ENCODE results near the gene PAWR.
"Not testable (repeated sequence)": the region's sequence is repeated elsewhere in the genome, so short reads cannot be mapped to it uniquely, and the experiment has no call there.

Gene PAWR

DNA sequence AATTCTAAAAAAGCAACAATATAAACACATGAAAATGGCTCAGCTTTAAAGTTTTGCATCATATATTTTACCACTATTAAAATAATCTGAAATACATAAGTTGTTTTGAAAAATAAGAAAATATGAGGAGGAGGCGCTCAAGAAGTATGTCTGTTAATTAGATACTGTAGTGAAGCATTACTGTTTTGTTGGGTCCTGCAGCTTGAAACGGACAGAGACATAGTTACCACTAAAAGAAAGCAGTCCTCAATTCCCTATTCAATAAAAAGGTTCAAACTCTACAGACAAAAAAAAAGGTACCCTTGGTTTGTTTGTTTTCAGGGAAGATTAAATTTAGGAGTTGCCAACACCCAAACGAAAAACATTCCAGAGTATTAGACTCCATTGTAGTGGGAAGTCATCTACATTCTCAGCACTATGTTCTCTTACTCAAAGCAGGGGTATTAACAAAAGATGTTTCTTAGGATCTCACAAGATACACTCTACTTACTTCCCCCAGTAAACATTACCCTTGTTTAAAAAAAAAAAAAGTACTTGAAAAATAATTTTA is 3.0 kb downstream of the PAWR start:
- FAIRE-seq (no peak), DNase-seq (ENCODE audit: low spot score) (no peak)

DNA sequence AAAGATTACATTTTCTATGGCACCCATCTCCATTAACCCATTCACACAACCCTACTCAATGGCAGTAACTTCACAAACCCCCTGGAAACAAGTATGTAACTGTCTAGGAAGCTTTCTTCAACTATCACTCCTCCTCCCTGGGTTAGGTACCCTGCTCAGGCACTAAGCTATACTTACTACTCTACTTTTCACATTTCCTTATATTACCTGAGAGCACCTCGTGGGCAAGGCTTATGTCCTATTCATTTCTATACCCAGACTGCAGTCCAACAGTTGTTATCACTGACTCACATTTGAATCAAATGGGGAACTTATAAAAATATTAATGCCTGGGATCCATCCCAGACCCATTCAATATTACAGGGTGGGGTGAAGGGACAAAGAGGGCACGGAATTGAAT is 4.6 kb downstream of the PAWR start:
- FAIRE-seq (no peak), DNase-seq (ENCODE audit: low spot score) (no peak)

DNA sequence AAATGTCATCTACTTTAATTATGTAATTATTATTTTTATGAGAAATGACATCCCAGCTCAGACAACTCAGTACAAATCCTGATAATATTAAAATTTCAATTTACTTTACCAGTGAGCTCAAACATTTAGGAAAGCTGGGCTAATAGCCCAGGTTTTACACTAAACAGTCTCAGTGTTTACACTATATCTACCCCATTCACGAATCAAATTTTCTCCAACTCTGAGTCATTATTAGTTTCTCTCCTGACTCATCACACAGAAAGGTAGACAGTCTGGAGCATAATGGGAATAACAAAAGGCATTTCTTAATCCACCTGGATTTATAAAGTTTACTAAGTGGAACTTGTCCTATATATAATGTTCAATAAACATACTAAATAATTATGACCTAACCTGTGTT is 5.7 kb downstream of the PAWR start:
- DNase-seq (ENCODE audit: low spot score), result peak; percentile 38
- no peak for FAIRE-seq

DNA sequence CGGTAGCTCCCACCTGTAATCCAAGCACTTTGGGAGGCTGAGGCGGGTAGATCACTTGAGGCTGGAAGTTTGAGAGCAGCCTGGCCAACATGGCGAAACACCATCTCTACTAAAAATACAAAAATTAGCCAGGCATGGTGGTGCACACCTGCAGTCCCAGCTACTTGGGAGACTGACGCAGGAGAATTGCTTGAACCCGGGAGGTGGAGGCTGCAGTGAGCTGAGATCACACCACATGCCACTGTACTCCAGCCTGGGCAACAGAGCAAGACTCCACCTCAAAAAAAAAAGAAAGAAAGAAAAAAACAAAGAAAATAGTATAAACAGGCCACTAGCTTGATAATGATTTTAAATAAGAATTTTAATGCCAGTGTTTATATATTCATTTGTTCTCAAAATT is 6.4 kb downstream of the PAWR start:
- DNase-seq (ENCODE audit: low spot score); FAIRE-seq: not testable (repeated sequence)

DNA sequence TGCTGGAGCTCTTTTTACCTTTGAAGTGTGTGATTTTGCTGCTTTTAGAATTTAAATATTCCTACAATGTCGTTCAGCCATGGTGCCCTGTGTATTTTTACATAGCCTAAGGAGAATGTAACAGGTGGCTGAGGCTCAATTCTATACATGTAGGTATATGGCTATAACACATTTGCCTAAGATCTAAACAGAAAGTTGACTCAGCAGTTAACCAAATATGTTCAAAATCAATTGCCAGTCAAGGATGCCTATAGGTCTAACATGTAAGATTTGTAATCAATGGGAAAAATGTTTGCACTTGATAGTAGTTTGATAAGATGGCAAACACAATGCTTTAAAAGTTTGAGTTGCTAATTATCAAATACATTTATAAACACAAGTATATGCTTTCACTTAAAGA is 8.2 kb downstream of the PAWR start:
- DNase-seq (ENCODE audit: low spot score) (no peak), FAIRE-seq (no peak)

DNA sequence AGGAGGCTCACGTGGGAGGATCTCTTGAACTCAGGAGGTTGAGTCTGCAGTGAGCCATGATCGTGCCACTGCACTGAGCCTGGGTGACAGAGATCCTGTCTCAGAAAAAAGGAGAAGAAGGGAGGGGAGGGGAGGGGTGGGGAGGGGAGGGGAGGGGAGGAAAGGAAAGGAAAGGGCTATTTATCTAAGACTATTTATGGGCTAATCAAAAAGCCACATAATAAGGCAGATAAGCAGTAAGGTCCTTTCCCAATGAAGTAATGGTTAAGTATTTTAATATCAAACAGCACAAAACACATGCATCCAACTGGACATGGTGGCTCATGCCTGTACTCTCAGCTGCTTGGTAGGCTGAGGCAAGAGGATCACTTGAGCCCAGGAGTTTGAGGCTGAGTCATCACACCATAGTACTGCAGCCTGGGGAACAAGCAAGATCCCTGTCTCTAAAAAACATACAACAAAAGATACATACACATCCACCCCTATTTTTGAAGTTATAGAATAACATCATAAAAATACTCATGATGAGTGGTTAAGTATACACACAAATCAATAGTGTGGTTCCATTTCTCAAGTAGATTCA is 9.7 kb downstream of the PAWR start:
- FAIRE-seq, result no peak
- DNase-seq (ENCODE audit: low spot score), result no peak

DNA sequence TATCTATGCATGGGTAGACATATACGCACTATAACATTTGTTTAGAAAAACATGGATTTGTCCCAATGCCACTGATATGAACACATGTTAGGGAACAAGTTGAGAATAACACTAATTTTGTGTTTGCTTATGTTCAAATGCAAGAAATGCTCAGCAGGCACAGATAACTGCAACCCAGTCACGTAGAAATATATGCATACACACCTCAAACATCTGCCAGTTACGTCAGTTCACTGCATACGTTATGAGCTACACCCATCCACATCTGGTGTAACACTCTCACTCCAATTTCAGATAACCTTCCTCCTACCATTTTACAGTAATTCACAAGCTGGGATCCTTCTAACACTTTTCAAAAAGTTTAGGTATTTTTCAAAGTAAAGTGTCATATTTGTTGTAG is 10.7 kb downstream of the PAWR start:
- FAIRE-seq (no peak), DNase-seq (ENCODE audit: low spot score) (no peak)

DNA sequence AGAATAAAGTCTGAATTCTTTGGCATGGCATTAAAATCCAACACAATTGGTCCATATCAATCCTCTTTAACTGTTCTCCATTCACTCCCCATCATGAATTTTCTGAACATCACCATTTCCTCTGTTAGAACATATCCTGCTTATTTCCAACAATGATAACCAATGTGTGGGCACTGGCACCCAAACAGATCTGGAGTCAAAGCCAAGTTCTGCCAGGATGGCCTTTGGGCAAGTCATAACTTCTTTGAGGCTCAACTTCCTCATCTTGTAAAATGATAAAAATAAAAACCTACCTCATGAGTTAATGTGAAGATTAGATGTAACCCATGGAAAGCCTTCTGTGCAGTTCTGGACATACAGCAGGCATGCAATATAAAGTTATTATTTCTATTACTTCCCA is 12.5 kb downstream of the PAWR start:
- no peak for DNase-seq (ENCODE audit: low spot score)
- FAIRE-seq, result no peak

DNA sequence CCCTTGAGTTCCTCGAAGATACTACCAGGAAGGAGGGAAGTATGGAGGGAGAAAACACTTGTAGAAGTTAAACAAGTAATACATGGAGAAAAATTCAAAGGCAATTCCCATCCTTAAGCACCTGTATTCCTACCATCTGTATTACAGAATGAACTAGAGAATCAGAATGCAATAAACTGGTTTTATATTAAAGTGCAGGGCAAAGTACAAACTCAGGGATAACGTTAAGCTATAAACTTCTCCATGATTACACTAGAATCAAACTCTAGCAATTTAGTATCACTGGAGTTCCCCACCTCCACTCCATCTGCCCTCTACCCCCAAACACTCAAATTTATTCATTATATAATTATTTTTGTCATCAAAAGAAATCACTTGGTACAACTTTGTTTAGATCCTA is 13.1 kb downstream of the PAWR start:
- DNase-seq (ENCODE audit: low spot score), result no peak

DNA sequence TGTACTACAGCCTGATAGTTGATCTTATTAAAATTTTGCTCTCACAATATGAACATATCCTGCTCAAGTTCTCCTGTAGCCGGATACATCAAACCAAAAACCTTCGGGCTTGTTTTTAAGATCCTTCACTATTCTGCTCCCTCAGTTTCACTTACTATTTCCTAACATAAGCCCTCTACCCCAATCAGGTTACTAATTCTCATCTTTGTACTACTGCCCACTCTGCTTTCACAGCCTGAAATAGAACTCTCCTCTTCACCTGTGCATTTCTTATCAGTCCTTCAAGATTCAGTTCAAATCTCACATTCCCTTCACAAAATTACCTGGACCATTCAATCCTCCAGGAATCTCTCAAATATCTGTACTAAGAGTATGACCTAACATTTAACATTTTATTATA is 14.2 kb downstream of the PAWR start:
- no peak for DNase-seq (ENCODE audit: low spot score)
- FAIRE-seq, result no peak

More for the DNA sequence above, 13.1 kb downstream of the PAWR start:
- no peak for FAIRE-seq

DNA sequence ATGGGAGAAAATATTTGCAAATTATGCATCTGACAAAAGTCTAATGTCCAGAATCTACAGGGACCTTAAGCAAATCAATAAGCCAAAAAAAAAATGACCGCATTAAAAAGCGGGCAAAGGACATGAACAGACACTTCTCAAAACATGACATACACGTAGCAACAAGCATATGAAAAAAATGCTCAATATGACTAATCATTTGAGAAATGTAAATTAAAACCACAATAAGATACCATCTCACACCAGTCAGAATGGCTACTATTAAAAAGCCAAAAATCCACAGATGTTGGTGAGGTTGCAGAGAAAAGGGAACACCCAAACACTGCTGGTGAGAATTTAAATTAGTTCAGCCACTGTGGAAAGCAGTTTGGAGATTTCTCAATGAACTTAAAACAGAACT is 16.1 kb downstream of the PAWR start:
- FAIRE-seq (no peak), DNase-seq (ENCODE audit: low spot score) (no peak)

DNA sequence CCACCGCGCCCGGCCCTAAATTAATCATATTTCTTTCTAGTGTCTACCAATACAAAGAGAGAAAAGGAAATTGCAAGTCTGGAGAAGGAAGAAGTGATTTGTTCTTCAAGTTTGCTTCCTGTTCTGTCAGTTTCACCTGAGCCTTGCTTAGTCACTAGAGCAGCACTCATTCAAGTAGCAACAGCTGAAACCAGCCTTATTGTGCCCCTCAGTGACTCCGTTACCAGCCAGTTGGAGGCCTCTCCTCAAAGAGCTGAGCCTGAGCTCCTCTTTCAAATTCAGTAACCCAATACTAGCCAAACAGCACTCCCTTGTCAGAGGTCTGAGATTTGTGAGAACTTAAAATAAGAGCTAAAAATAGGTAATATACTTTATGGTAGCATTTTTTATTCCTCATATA is 17.4 kb downstream of the PAWR start:
- DNase-seq (ENCODE audit: low spot score) (no peak), FAIRE-seq (no peak)

DNA sequence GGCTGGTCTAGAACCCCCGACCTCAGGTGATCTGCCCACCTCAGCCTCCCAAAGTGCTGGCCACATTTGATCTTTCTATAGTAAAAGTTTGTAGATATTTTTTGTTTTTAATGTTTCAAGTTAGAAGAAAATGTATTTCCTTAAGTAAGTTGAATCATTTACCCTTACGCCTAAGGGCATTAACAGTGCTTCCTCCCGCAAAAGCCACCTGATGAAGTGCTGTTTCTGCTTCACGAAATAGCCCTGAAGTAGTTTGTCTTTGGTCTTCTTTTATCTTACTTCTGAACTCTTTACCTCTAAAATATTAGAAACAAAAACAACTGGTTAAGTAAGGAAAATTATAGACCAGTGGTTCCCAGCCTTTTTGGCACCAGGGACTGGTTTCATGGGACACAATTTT is 22.7 kb downstream of the PAWR start:
- DNase-seq (ENCODE audit: low spot score) (no peak), FAIRE-seq (no peak)

DNA sequence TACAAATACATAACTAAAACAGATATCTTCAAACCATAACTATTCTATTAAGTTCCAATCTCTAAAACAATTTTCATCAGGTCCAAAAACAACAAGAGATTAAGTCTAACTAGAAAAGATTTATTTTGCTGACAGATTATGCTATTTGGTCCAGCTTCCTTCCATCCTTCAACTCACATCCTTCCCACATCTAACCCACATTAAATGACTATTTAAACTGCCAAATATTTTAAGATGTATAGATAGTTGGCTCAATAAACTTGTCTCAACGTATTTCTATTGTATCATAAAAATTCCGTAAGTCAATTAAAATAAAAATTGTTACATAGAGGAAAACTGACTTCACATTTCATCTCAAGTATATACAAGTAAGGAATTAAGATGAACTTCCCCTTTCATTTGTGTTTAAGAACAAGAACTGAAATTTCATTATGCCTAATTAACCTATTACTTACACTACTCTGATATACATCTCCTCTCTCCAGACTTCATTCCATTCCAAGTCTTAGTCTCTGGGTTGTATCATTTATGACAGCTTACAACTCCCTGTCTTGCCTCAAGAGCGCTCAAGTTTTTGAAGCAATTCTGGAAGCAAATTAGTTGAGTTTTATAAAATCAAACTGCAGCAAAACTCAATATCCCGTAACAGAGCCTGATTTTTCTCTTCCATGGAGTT is 25.4 kb downstream of the PAWR start:
- DNase-seq (ENCODE audit: low spot score) (no peak), FAIRE-seq (no peak)

DNA sequence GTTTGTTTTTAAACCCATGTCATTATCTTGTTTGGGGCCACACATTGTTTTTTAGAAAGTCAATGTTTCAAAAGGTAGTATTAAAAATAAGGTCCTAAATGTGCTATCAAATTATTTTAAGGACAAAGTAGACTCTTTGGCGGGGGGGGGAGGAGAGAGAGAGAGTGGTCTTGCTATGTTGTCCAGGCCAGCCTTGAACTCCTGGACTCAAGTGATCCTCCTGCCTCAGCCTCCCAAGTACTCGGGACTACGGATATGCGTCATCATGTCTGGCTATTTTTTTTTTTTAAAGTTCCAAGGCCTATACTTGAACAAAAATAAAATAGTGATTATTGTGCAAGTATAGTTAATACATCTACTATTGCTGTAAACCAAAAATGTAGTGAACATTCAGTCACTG is 26.2 kb downstream of the PAWR start:
- FAIRE-seq, result no peak
- DNase-seq (ENCODE audit: low spot score), result no peak

DNA sequence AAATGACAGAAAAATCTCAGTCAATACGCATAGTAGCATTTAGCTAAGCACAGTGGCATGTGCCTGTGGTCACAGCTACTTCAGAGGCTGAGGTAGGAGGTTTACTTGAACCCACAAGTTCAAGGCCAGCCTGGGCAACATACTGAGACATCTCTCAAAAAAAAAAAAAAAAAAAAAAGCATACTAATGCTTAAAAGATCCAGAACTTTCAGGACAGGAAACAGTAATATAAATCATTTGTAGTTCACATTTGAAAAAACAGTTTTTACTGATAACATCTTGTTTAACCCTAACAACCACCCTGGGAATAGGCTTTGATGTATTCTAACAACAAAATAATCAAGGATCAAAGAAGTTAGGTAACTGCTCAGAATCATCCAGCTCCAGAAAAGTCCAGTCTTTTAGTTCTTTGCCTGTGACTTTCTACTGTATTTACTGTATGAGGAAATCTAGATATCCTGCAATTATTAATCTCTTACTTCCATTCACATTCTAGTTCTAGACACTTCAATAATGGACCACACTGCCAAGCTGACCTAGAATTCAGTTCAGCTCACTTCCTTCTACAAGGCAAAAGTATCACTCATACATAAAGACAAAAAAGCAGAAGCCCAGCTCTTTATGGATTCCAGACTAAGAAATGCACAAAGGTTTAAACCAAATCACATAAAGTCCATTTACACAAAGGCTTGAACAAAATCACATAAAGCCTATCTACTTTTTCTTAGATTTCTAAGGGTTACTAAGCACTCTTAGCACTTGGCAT is 28.5 kb downstream of the PAWR start:
- FAIRE-seq (no peak), DNase-seq (ENCODE audit: low spot score) (no peak)

DNA sequence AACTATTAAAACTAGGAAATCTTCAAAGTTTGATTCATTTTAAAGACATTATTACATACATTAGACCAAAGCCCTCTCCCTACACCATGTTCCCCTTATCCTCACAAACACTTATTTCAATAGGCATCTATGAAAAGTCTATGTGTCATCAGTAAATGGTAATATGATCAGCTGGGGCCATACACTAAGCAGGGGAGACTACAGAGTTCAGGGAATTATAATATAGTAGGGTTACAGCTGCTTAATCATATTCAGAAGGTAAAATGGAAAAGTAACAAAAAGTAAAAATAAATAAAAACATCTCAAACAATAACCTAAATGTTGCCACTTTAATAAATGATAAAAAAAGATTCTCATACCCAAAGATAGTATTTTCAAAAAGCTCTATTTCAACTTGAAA is 29.1 kb downstream of the PAWR start:
- no peak for DNase-seq (ENCODE audit: low spot score)
- no peak for FAIRE-seq

DNA sequence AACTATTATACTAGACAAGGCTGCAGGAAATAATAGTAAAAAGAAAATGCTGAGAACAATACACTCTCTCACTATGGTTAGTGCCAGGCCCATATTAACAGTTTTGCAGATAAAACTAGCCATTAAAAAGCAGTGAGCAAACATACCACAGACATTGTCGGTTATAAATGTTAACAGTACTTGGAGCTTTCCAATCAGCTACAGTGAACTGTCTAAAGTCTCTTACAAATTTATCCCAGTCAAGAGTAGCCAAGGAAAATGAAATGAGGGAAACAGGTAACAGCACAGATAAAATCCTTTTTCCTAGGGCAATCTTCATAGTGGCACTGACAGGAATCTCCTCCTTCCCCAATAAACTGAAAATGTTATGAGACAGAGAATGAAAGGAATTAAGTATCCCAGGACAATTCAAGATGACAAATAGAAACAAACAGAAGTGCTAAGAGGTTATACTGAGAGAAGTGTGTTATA is 30.8 kb downstream of the PAWR start:
- DNase-seq (ENCODE audit: low spot score) (no peak), FAIRE-seq (no peak)

DNA sequence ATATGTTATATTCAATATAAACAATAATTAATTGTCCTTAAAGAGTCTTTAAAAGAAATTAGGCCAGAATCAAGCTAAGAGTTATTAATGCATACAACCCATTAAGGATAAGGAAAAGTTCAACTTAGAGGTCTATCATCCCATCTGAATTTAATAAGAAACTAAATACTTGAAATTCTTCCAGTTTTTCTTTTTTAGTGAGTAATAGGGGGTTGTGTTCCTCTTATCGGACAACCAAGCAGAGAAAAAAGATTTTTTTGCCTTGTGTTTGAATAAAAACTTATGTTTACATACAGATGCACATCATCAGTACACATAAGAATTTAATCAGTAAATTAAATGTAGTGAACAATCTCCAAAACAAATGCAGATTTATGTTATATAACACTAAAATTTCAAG is 32.5 kb downstream of the PAWR start:
- DNase-seq (ENCODE audit: low spot score) (no peak), FAIRE-seq (no peak)

DNA sequence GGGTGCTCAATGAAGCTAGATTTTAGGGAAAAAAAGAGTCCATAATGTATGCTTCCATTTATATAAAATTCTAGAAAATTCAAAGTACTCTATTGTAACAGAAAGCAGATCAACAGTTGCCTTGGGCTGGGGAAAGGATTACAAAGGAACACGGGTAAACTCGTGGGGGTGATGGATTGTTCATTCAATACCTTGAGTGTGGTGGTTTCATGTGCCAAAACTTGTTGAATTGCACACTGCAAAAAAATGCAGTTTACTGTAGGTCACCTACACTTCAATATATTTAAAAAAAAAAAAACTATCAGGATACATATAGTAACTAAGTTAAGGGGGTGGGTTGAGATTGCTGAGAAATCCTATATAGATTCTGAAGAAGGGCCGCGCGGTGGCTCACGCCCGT is 33.6 kb downstream of the PAWR start:
- DNase-seq (ENCODE audit: low spot score) (no peak), FAIRE-seq (no peak)

DNA sequence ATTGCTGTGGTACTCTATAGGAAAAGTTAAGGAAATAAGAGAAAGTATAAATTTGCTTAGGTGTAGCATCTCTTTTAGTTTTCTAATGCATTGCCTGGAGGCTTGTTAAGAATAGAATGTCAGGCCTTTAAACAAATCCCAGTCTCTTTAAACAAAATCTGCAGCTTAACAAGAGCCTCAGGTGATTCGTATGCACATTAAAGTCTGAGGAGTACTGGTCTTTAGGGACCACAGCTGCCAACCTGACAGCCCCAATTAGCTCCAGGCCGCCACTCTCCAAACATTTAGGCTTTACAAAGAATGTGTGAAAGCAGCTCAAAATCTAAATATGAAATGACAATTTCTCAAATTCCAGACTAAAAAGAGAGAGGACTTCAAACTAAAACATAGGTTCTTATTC is 35.7 kb downstream of the PAWR start:
- no peak for FAIRE-seq
- no peak for DNase-seq (ENCODE audit: low spot score)

DNA sequence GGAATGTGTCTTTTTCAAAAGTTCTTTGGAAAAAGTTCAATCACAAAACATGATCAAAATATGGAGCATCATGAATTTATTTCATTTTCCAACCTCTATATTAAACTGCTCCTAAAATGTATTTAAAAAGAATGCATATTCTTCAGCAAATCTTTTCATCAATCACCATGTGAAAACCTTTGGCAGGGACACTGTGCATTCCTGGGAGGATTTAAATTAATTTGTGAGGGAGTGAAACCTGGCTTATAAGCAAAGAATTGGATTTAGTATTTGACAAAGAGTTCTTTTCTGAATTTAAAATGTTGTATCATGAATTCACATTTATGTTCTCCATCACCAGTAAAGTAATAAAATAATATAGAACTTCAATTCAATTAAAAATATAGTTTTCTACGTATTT is 38.2 kb downstream of the PAWR start:
- FAIRE-seq (no peak), DNase-seq (ENCODE audit: low spot score) (no peak)

DNA sequence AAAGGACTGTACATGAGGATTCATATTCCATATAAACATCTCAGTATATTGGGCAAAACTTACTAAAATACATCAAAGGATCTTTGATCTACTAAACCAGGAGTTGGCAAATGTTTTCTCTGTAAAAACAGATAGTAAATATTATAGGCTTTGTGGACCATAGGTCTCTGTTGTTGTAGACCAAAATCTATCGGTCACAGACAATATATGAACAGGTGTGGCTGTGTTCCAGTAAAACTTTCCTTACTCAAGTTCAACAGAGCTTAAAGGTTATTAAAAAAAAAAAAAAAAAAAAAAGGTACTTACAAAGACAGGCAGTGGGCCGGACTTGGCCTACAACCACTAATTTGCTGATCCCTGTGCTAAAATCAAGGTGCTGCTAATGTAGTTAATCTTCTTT is 40.3 kb downstream of the PAWR start:
- FAIRE-seq (no peak), DNase-seq (ENCODE audit: low spot score) (no peak)

All from urothelium cell line (cell line).